DOHH2 (cell line): ENCODE measurements around the gene SDF2L1.

Source experiments
- H3F3A ChIP-seq: fragments of 200-600 bp; sonication (generic), shearing (Covaris generic); 2 replicates; pipeline ENCODE4 v1.6.0; 2016; ENCODE audit warnings: antibody characterized with exemption, mild to moderate bottlenecking; ENCODE audit not compliant: control insufficient read depth, insufficient read depth
- H3K27ac ChIP-seq: fragments of 200-600 bp; sonication (generic); 2 replicates; pipeline ENCODE4 v1.5.1; 2014; ENCODE audit warnings: low read depth, mild to moderate bottlenecking, low read length, moderate library complexity
- H3K27me3 ChIP-seq: fragments of 200-600 bp; sonication (generic); 2 replicates; pipeline ENCODE4 v1.6.1; 2014; ENCODE audit warnings: mild to moderate bottlenecking, low read length, mixed read lengths; ENCODE audit not compliant: control insufficient read depth
- H3K36me3 ChIP-seq: fragments of 200-600 bp; sonication (generic); 2 replicates; pipeline ENCODE4 v1.6.1; 2014; ENCODE audit warnings: mild to moderate bottlenecking, low read length, moderate library complexity, mixed read lengths; ENCODE audit not compliant: control insufficient read depth
- H3K4me1 ChIP-seq: fragments of 200-600 bp; sonication (generic); 2 replicates; pipeline ENCODE4 v1.6.1; 2014; ENCODE audit warnings: mild to moderate bottlenecking, low read length, mixed read lengths; ENCODE audit not compliant: control insufficient read depth
- H3K4me2 ChIP-seq: fragments of 200-600 bp; sonication (generic); 2 replicates; pipeline ENCODE4 v1.6.0; 2014; ENCODE audit warnings: mild to moderate bottlenecking, low read length, moderate library complexity
- H3K4me3 ChIP-seq: fragments of 200-600 bp; sonication (generic); 2 replicates; pipeline ENCODE4 v1.5.1; 2014; ENCODE audit warnings: mild to moderate bottlenecking, low read length, mixed read lengths
- H3K79me2 ChIP-seq: fragments of 200-600 bp; sonication (generic); 2 replicates; pipeline ENCODE4 v1.6.1; 2014; ENCODE audit warnings: mild to moderate bottlenecking, low read length, mixed read lengths; ENCODE audit not compliant: control insufficient read depth
- H3K9me2 ChIP-seq: fragments of 200-600 bp; sonication (generic); replicated peaks from 2 replicates; pipeline ENCODE4 v1.6.1; 2014; ENCODE audit warnings: mild to moderate bottlenecking, low read length, mixed read lengths; ENCODE audit not compliant: control insufficient read depth
- H3K9me3 ChIP-seq: fragments of 200-600 bp; sonication (generic); 2 replicates; pipeline ENCODE4 v1.6.1; 2014; ENCODE audit warnings: antibody characterized with exemption, low read length, mixed read lengths; ENCODE audit not compliant: control insufficient read depth, insufficient read depth
- H4K20me1 ChIP-seq: fragments of 200-600 bp; sonication (generic); 2 replicates; pipeline ENCODE4 v1.6.0; 2014; ENCODE audit warnings: low read depth, mild to moderate bottlenecking, antibody characterized with exemption, low read length, moderate library complexity; ENCODE audit not compliant: control insufficient read depth, insufficient read depth
- EZH2phosphoT487 ChIP-seq: fragments of 200-600 bp; sonication (generic); IDR thresholded peaks from 2 replicates; pipeline ENCODE4 v1.6.1; 2017; ENCODE audit warnings: borderline replicate concordance, mild to moderate bottlenecking, antibody characterized with exemption, low read length, moderate library complexity, mixed read lengths
- TF ChIP-seq, protein P1 (sequence below): fragments of 200-600 bp; sonication (generic); IDR thresholded peaks from one replicate; pipeline ENCODE4 v1.5.1; 2014; ENCODE audit warnings: antibody characterized with exemption, mild to moderate bottlenecking, low read depth, low read length; ENCODE audit not compliant: poor library complexity, severe bottlenecking

SDF2L1 gene

DNA sequence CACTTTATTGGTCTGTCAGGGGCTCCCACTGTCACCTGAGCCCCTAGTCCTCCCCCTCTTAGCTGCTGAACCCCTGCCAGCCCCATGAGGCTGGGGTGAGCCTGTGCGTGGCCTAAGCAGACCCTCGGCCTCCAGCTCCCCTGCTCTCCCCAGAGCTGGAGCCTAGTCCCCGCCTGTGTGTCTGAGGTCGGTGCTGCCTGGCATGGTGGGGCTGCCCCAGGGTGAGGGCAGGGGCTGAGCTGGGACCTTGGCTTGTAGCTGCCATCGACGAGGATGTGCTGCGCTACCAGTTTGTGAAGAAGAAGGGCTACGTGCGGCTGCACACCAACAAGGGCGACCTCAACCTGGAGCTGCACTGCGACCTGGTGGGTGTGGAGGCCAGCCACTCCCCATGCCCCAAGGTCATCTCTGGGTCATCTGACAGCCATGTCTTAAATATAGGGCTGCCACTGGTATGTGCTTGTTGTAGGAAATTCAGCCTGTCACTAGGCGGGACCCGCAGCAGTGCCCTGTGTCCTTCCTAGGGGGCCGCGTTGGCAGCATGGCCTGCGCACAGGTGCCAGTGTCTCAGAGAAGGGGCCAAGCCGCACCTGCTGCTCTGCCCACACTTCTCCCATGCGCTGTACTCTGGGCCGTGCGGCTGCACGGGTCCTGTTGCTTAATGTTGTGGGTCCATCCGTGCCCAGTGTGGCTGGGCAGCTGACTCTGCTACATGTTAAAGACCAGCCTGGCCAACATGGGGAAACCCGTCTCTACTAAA, 44.7 kb downstream of the SDF2L1 start:
- TF ChIP-seq, protein P1, sequence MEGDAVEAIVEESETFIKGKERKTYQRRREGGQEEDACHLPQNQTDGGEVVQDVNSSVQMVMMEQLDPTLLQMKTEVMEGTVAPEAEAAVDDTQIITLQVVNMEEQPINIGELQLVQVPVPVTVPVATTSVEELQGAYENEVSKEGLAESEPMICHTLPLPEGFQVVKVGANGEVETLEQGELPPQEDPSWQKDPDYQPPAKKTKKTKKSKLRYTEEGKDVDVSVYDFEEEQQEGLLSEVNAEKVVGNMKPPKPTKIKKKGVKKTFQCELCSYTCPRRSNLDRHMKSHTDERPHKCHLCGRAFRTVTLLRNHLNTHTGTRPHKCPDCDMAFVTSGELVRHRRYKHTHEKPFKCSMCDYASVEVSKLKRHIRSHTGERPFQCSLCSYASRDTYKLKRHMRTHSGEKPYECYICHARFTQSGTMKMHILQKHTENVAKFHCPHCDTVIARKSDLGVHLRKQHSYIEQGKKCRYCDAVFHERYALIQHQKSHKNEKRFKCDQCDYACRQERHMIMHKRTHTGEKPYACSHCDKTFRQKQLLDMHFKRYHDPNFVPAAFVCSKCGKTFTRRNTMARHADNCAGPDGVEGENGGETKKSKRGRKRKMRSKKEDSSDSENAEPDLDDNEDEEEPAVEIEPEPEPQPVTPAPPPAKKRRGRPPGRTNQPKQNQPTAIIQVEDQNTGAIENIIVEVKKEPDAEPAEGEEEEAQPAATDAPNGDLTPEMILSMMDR, result no peak
- no peak for TF ChIP-seq EZH2phosphoT487
- no peaks in the 10 kb centered on the region for H3K4me1 ChIP-seq
- no peaks in the 10 kb centered on the region for H3K79me2 ChIP-seq
- peaks cover 69% of the 10 kb centered on the region for H3K36me3 ChIP-seq
- H3K4me2 ChIP-seq, result no peak overlapping the region
- H4K20me1 ChIP-seq, result no peaks in the 10 kb centered on the region
- no peaks in the 10 kb centered on the region for H3K9me3 ChIP-seq
- no peak overlapping the region for H3K27ac ChIP-seq
- no peaks in the 10 kb centered on the region for H3K27me3 ChIP-seq
- H3K4me3 ChIP-seq, result no peak overlapping the region
- no peaks in the 10 kb centered on the region for H3F3A ChIP-seq
- no peaks in the 10 kb centered on the region for H3K9me2 ChIP-seq

DNA sequence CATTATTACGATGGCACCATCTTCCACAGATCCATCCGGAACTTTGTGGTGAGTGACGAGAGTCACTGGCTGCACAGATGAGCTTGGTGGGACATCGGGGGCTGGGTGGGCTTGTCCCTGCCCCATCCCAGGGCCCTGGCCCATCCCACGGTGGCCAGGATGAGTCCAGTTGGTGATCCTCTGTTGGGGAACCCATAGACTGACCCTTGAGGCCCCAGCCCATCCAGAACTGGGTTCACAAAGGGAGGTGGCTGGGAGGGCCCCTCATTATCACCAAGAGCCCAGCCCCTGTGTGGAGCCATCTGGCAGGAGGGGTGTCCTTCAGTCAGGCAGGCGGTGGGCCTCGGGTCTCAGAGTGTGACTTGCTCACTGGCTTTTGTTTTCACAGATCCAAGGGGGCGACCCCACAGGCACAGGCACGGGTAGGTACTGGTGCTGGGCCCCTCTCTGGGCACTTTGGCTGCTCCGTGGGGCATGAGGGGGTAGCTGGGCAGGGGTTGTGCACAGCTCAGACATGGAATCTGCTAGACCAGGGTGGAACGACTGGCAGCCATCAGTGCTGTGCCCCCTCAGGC, 45.7 kb downstream of the SDF2L1 start:
- Histone ChIP-seq H3K4me1 (no peaks in the 10 kb centered on the region), H3K27me3 (no peaks in the 10 kb centered on the region), H3K79me2 (no peaks in the 10 kb centered on the region), H4K20me1 (no peaks in the 10 kb centered on the region), H3K9me3 (no peaks in the 10 kb centered on the region), H3K36me3 (peaks cover 61% of the 10 kb centered on the region), H3K9me2 (no peaks in the 10 kb centered on the region), H3F3A (no peaks in the 10 kb centered on the region), H3K27ac (no peak overlapping the region), H3K4me3 (no peak overlapping the region), H3K4me2 (no peak overlapping the region)
- TF ChIP-seq, protein P1, result no peak
- no peak for TF ChIP-seq EZH2phosphoT487

DNA sequence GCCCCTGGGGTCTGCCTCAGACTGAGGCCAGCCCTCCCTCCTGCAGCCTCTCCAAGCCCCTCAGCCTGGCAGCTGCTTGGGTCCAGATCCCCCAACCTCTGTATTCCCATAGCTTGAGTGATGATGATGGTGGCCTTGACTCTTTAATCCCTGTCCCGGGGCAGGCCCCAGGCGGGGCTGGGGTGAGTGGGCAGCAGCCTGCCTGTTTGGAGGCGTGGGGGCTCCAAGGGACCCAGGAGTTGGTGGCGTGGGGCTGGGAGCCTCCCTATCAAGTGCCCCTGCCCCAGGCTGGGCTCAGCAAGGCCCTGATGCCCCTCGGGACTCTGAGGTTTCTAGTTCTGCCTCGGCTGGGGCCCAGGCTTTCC, 46.2 kb downstream of the SDF2L1 start:
- H3K4me1 ChIP-seq, result no peaks in the 10 kb centered on the region
- peaks cover 57% of the 10 kb centered on the region for H3K36me3 ChIP-seq
- no peaks in the 10 kb centered on the region for H3K9me2 ChIP-seq
- H3F3A ChIP-seq, result no peaks in the 10 kb centered on the region
- H3K27me3 ChIP-seq, result no peaks in the 10 kb centered on the region
- no peak overlapping the region for H3K4me3 ChIP-seq
- TF ChIP-seq EZH2phosphoT487, result no peak
- TF ChIP-seq, protein P1, result no peak
- H3K4me2 ChIP-seq, result no peak overlapping the region
- no peaks in the 10 kb centered on the region for H4K20me1 ChIP-seq
- no peaks in the 10 kb centered on the region for H3K79me2 ChIP-seq
- H3K27ac ChIP-seq, result no peak overlapping the region
- no peaks in the 10 kb centered on the region for H3K9me3 ChIP-seq
